Keratinocyte (primary cell): ENCODE data around the gene TAGLN. TPM values are rescaled to one million over a fixed set of nuclear protein-coding genes. Genes with fewer than 3 reads are reported as not detected.

ENCODE experiments used
- DNase-seq: peaks from one replicate; pipeline ENCODE4 v3.0.0-alpha.2; 2011; ENCODE audit warnings: low read depth, missing footprints, low spot score
- FAIRE-seq: peaks from 2 replicates; lab custom pipeline; 2011; peaks lifted over from hg19 to GRCh38; lab: Jason Lieb, UNC
- H2AFZ ChIP-seq: 2 replicates; pipeline ENCODE4 v1.6.0; 2012; ENCODE audit warnings: low read length, control low read depth, inconsistent platforms; ENCODE audit not compliant: control insufficient read depth
- H3K27ac ChIP-seq: 2 replicates; pipeline ENCODE4 v1.5.1; 2011; ENCODE audit warnings: low read length; ENCODE audit not compliant: control insufficient read depth, insufficient read depth
- H3K27me3 ChIP-seq: 3 replicates; pipeline ENCODE4 v1.6.0; 2011; ENCODE audit warnings: low read length; ENCODE audit not compliant: control insufficient read depth, insufficient read depth; ENCODE audit errors: extremely low read depth
- H3K36me3 ChIP-seq, 2 experiments: 2 replicates in 1 of 2; 3 replicates in 1 of 2; pipeline ENCODE4 v1.5.1; 2011; ENCODE audit warnings: low read length in 2 of 2, mild to moderate bottlenecking in 1 of 2; ENCODE audit not compliant: control insufficient read depth in 2 of 2, insufficient read depth in 2 of 2; ENCODE audit errors: extremely low read depth in 1 of 2
- H3K4me1 ChIP-seq: 3 replicates; pipeline ENCODE4 v1.5.1; 2011; ENCODE audit warnings: low read length; ENCODE audit not compliant: control insufficient read depth, insufficient read depth; ENCODE audit errors: extremely low read depth
- H3K4me2 ChIP-seq: 3 replicates; pipeline ENCODE4 v1.6.0; 2011; ENCODE audit warnings: low read depth, low read length; ENCODE audit not compliant: control insufficient read depth, insufficient read depth; ENCODE audit errors: extremely low read depth
- H3K4me3 ChIP-seq, 3 experiments: fragments of 200-600 bp in 1 of 3; sonication (generic) in 1 of 3; 2 replicates in 2 of 3; 3 replicates in 1 of 3; pipeline ENCODE4 v1.5.1; 2011 to 2016; ENCODE audit warnings: low read length in 3 of 3, mild to moderate bottlenecking in 3 of 3, control low read depth in 2 of 3, inconsistent platforms in 1 of 3, low read depth in 1 of 3, mixed read lengths in 1 of 3, mixed run types in 1 of 3, moderate library complexity in 1 of 3; ENCODE audit not compliant: control insufficient read depth in 2 of 3, insufficient read depth in 2 of 3; ENCODE audit errors: extremely low read depth in 1 of 3
- H3K79me2 ChIP-seq: 2 replicates; pipeline ENCODE4 v1.6.0; 2012; ENCODE audit warnings: low read length; ENCODE audit not compliant: control insufficient read depth, insufficient read depth
- H3K9ac ChIP-seq: 3 replicates; pipeline ENCODE4 v1.6.0; 2011; ENCODE audit warnings: low read length; ENCODE audit not compliant: control insufficient read depth, insufficient read depth; ENCODE audit errors: extremely low read depth
- H3K9me1 ChIP-seq: 3 replicates; pipeline ENCODE4 v1.6.0; 2011; ENCODE audit warnings: low read length; ENCODE audit not compliant: control insufficient read depth, insufficient read depth; ENCODE audit errors: extremely low read depth
- H3K9me3 ChIP-seq: 2 replicates; pipeline ENCODE4 v1.5.1; 2012; ENCODE audit warnings: low read depth, low read length; ENCODE audit not compliant: control insufficient read depth
- H4K20me1 ChIP-seq: 3 replicates; pipeline ENCODE4 v1.6.0; 2011; ENCODE audit warnings: low read length; ENCODE audit not compliant: control insufficient read depth, insufficient read depth; ENCODE audit errors: extremely low read depth
- CTCF ChIP-seq, 3 experiments: IDR thresholded peaks in 1 of 3; conservative IDR thresholded peaks in 1 of 3; optimal IDR thresholded peaks in 1 of 3; 2 replicates in 2 of 3; 3 replicates in 1 of 3; pipeline versions ENCODE3 to v1.5.1; 2011; ENCODE audit warnings: low read length in 3 of 3, mild to moderate bottlenecking in 3 of 3, moderate library complexity in 2 of 3, control low read depth in 1 of 3, inconsistent platforms in 1 of 3; ENCODE audit not compliant: insufficient read depth in 2 of 3; ENCODE audit errors: extremely low read depth in 1 of 3
- EZH2 ChIP-seq: IDR thresholded peaks from one replicate; pipeline ENCODE4 v1.6.1; 2012; ENCODE audit warnings: inconsistent platforms, mild to moderate bottlenecking, low read length, moderate library complexity
- dilution Hi-C: fragments of 300-500 bp; cut with MboI; formaldehyde crosslinking; loops from one replicate; pipeline ENCODE4 v1.7.0; 2020; ENCODE audit warnings: low sequenced_read_pairs; ENCODE audit not compliant: extremely low pct_ligation_motif_present
- polyA plus RNA-seq, 5 experiments: library from polyadenylated mRNA; depleted of rRNA in 3 of 5; stranded (reverse) in 3 of 5; stranded (forward) in 1 of 5; unstranded in 1 of 5; fragments of >200 nt; gene quantifications; 1 replicate in 1 of 5; 2 replicates in 3 of 5; 3 replicates in 1 of 5; pipeline versions ENCODE4 v1.2.1 to v1.2.3, GENCODE V29; 2011 to 2012; ENCODE audit warnings: missing spikeins in 2 of 5, low read depth in 1 of 5, low replicate concordance in 1 of 5

Gene TAGLN
- polyA plus RNA-seq, 1 donor (not counting 4 experiments of a cell fraction or from before 2014, with no cell fraction given) = 26.6 TPM

- Histone ChIP-seq H3K27ac (no peak overlapping the region), H3K9me3 (no peaks in the 10 kb centered on the region), H3K36me3 (peaks cover 13 to 26% of the 10 kb centered on the region in 2 experiments), H3K79me2 (no peaks in the 10 kb centered on the region), H3K9ac (no peak overlapping the region), H3K27me3 (no peaks in the 10 kb centered on the region), H3K4me2 (no peak overlapping the region), H3K4me3 (no peak overlapping the region), H4K20me1 (no peaks in the 10 kb centered on the region), H2AFZ (no peak overlapping the region), H3K9me1 (no peaks in the 10 kb centered on the region), H3K4me1 (no peaks in the 10 kb centered on the region)
- FAIRE-seq (no peak), DNase-seq (no peak)
- no peak for TF ChIP-seq EZH2
- TF ChIP-seq CTCF (optimal IDR thresholded peaks at IDR 0.05 in 1 of 3, IDR thresholded peaks at IDR 0.05 in 1 of 3, conservative IDR thresholded peaks at IDR 0.05 in 1 of 3; ENCODE audit: extremely low read depth in 1 of 3, insufficient read depth in 2 of 3, low read length in 3 of 3) = no peak
- dilution Hi-C loops = no loop called here
Measured at GRCh38 chr11:117186431-117186761, 12.8 kb upstream of the TAGLN start.

GRCh38 chr11:117187007-117187406 is 12.2 kb upstream of the TAGLN start:
- Histone ChIP-seq H2AFZ (no peak overlapping the region), H3K4me2 (no peak overlapping the region), H3K27me3 (no peaks in the 10 kb centered on the region), H3K9ac (no peak overlapping the region), H3K36me3 (peaks cover 11 to 32% of the 10 kb centered on the region in 2 experiments), H3K9me1 (no peaks in the 10 kb centered on the region), H3K9me3 (no peaks in the 10 kb centered on the region), H3K27ac (no peak overlapping the region), H3K4me1 (no peaks in the 10 kb centered on the region), H4K20me1 (no peaks in the 10 kb centered on the region), H3K79me2 (no peaks in the 10 kb centered on the region), H3K4me3 (no peak overlapping the region)
- TF ChIP-seq EZH2 = no peak
- FAIRE-seq = no peak
- no peak for DNase-seq
- dilution Hi-C loops = no loop called here

- no peak for FAIRE-seq
- no peaks in the 10 kb centered on the region for H3K4me1 ChIP-seq
Measured at GRCh38 chr11:117187428-117187798, 11.8 kb upstream of the TAGLN start.

More at GRCh38 chr11:117187428-117187798, 11.8 kb upstream of the TAGLN start:
- H2AFZ ChIP-seq = no peak overlapping the region
- TF ChIP-seq EZH2 (no peak), CTCF (optimal IDR thresholded peaks at IDR 0.05 in 1 of 3, IDR thresholded peaks at IDR 0.05 in 1 of 3, conservative IDR thresholded peaks at IDR 0.05 in 1 of 3; ENCODE audit: extremely low read depth in 1 of 3, insufficient read depth in 2 of 3, low read length in 3 of 3) (no peak)
- no peak overlapping the region for H3K9ac ChIP-seq
- H3K79me2 ChIP-seq = no peaks in the 10 kb centered on the region
- H3K27ac ChIP-seq = no peak overlapping the region
- H3K4me2 ChIP-seq = no peak overlapping the region
- H3K36me3 ChIP-seq = peaks cover 9 to 33% of the 10 kb centered on the region in 2 experiments
- no peak overlapping the region for H3K4me3 ChIP-seq
- no peak for DNase-seq
- H4K20me1 ChIP-seq = no peaks in the 10 kb centered on the region
- dilution Hi-C loops = no loop called here
- no peaks in the 10 kb centered on the region for H3K27me3 ChIP-seq
- no peaks in the 10 kb centered on the region for H3K9me3 ChIP-seq
- H3K9me1 ChIP-seq = no peaks in the 10 kb centered on the region
